ENCODE measurements around the gene TUBA1A. TPM values are rescaled to one million over a fixed set of nuclear protein-coding genes. Genes with fewer than 3 reads are reported as not detected.
A peak's percentile ranks its signal among the peaks of the same experiment; 100 is the strongest.
"Not testable (repeated sequence)": the region's sequence is repeated elsewhere in the genome, so short reads cannot be mapped to it uniquely, and the experiment has no call there.

TUBA1A gene
- total and polyA plus RNA-seq, 5 donors from 2014 or later, result 213 to 298 (median 250) TPM

DNA sequence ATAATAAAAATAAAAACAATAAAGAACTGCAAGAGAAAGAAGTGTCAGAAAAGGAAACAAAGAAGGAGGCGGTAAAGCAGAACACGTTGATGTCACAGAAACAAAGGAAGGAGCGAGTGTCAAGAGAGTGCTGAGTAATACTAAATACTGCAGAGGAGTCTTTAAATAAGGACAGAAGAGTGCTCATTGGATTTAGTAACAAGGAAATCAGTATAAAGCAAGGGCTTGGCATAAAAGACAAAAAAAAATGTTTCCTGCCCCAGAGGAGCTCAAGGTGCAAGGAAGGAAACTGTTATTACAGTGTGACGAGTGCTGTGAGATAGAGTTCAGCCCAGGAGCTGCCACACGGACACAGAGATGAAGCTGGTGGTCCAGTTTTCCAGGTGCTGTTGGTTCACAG, 8.4 kb upstream of the TUBA1A start:
- no peak for DNase-seq

GRCh38 chr12:49195736-49196135, 6.9 kb upstream of the TUBA1A start:
- Mint-ChIP-seq H3K27me3 (peaks cover 4% of the 10 kb centered on the region), H3K4me3 (no peak overlapping the region), H3K9me3 (peaks cover 0 to 3% (median 0%) of the 10 kb centered on the region in 7 donors), H3K4me1 (peaks cover 0 to 2% (median under 1%) of the 10 kb centered on the region in 4 donors), H3K36me3 (no peaks in the 10 kb centered on the region), H3K27ac (peak overlapping the region in 1 of 3 donors; percentile 43)
- no peak overlapping the region for H3K27ac ChIP-seq (ENCODE audit: insufficient read depth, low read length, poor library complexity, severe bottlenecking)
- H3K36me3 ChIP-seq (ENCODE audit: control insufficient read depth, insufficient read depth, low read length), result no peaks in the 10 kb centered on the region
- ATAC-seq (ENCODE audit: low read depth in 2 of 2) (no peak), DNase-seq (no peak)
- no peak overlapping the region for H3K4me3 ChIP-seq (ENCODE audit: low read depth, low read length)
- no peaks in the 10 kb centered on the region for H3K9me3 ChIP-seq (ENCODE audit: control insufficient read depth in 2 of 2, low read length in 2 of 2)
- no peaks in the 10 kb centered on the region for H3K4me1 ChIP-seq (ENCODE audit: control insufficient read depth, insufficient read depth, low read length, poor library complexity, severe bottlenecking)
- H3K27me3 ChIP-seq (ENCODE audit: control insufficient read depth, insufficient read depth, low read length), result no peaks in the 10 kb centered on the region

More for the DNA sequence above, 8.4 kb upstream of the TUBA1A start:
- H3K9me3 Mint-ChIP-seq, result peaks cover 0 to 3% (median 0%) of the 10 kb centered on the region in 7 donors
- H3K27me3 Mint-ChIP-seq, result peaks cover 4% of the 10 kb centered on the region
- Histone ChIP-seq H3K27ac (ENCODE audit: insufficient read depth, low read length, poor library complexity, severe bottlenecking) (no peak overlapping the region), H3K36me3 (ENCODE audit: control insufficient read depth, insufficient read depth, low read length) (no peaks in the 10 kb centered on the region), H3K4me3 (ENCODE audit: low read depth, low read length) (no peak overlapping the region), H3K4me1 (ENCODE audit: control insufficient read depth, insufficient read depth, low read length, poor library complexity, severe bottlenecking) (peaks cover 5% of the 10 kb centered on the region), H3K27me3 (ENCODE audit: control insufficient read depth, insufficient read depth, low read length) (peaks cover 2% of the 10 kb centered on the region), H3K9me3 (ENCODE audit: control insufficient read depth in 2 of 2, low read length in 2 of 2) (no peaks in the 10 kb centered on the region)
- H3K4me3 Mint-ChIP-seq, result no peak overlapping the region
- no peak overlapping the region for H3K27ac Mint-ChIP-seq
- no peak for ATAC-seq (ENCODE audit: low read depth in 2 of 2)
- H3K36me3 Mint-ChIP-seq, result no peaks in the 10 kb centered on the region
- peaks cover 6 to 11% (median 10%) of the 10 kb centered on the region in 4 donors for H3K4me1 Mint-ChIP-seq

GRCh38 chr12:49193746-49194145, 4.9 kb upstream of the TUBA1A start:
- not testable (repeated sequence) for H3K36me3 Mint-ChIP-seq; H3K4me1 ChIP-seq (ENCODE audit: control insufficient read depth, insufficient read depth, low read length, poor library complexity, severe bottlenecking); H3K27ac ChIP-seq (ENCODE audit: insufficient read depth, low read length, poor library complexity, severe bottlenecking); H3K9me3 ChIP-seq (ENCODE audit: control insufficient read depth in 2 of 2, low read length in 2 of 2); H3K27ac Mint-ChIP-seq; H3K4me1 Mint-ChIP-seq; DNase-seq; H3K27me3 ChIP-seq (ENCODE audit: control insufficient read depth, insufficient read depth, low read length); H3K27me3 Mint-ChIP-seq; ATAC-seq (ENCODE audit: low read depth in 2 of 2); H3K4me3 ChIP-seq (ENCODE audit: low read depth, low read length); H3K36me3 ChIP-seq (ENCODE audit: control insufficient read depth, insufficient read depth, low read length); H3K9me3 Mint-ChIP-seq
- peak overlapping the region in 1 of 4 donors; percentile 6 for H3K4me3 Mint-ChIP-seq

DNA sequence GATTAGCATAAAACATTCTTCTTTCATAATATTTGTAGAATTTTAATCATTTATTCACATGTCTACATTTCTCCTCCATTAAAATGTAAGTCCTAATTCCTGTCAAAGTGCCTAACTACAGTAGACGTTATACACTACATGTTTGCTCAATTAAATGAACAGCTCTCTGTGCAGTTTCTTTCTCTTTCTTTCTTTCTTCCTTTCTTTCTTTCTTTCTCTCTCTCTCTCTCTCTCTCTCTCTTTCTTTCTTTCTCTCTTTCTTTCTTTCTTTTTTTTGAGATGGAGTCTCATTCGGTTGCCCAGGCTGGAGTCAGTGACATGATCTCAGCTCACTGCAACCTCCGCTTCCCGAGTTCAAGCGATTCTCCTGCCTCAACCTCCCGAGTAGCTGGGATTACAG, 2.6 kb upstream of the TUBA1A start:
- not testable (repeated sequence) for H3K36me3 Mint-ChIP-seq; H3K27ac ChIP-seq (ENCODE audit: insufficient read depth, low read length, poor library complexity, severe bottlenecking); H3K9me3 Mint-ChIP-seq; H3K4me3 ChIP-seq (ENCODE audit: low read depth, low read length); H3K36me3 ChIP-seq (ENCODE audit: control insufficient read depth, insufficient read depth, low read length); H3K9me3 ChIP-seq (ENCODE audit: control insufficient read depth in 2 of 2, low read length in 2 of 2); H3K27me3 ChIP-seq (ENCODE audit: control insufficient read depth, insufficient read depth, low read length); H3K27me3 Mint-ChIP-seq; DNase-seq; ATAC-seq (ENCODE audit: low read depth in 2 of 2)
- peaks cover 26% of the 10 kb centered on the region for H3K4me1 ChIP-seq (ENCODE audit: control insufficient read depth, insufficient read depth, low read length, poor library complexity, severe bottlenecking)
- Mint-ChIP-seq H3K27ac (peak overlapping the region in 2 of 3 donors; percentile 36 to 90), H3K4me1 (peaks cover 13 to 24% (median 16%) of the 10 kb centered on the region in 4 donors), H3K4me3 (peak overlapping the region in 1 of 4 donors; percentile 86)

DNA sequence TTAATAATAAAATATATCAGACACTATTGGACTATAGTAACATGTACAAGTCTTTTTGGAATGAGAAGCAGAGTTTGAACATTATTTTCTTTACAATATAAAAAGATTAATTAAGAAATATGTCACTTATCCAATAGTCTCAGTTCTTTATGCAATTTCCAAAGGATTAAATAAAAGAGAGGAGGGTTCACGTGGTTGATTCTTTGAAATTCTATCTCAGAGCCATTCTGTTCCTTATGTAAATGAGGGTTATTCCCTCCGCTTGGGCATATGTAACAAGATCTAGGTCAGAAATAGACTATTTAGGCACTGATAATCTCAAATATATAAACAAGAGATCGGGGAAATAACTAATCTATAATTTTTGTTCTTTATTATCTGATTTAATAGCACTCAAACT, 2.1 kb upstream of the TUBA1A start:
- Histone ChIP-seq H3K4me1 (ENCODE audit: control insufficient read depth, insufficient read depth, low read length, poor library complexity, severe bottlenecking) (peaks cover 26% of the 10 kb centered on the region), H3K9me3 (ENCODE audit: control insufficient read depth in 2 of 2, low read length in 2 of 2) (no peaks in the 10 kb centered on the region), H3K27ac (ENCODE audit: insufficient read depth, low read length, poor library complexity, severe bottlenecking) (no peak overlapping the region), H3K27me3 (ENCODE audit: control insufficient read depth, insufficient read depth, low read length) (no peaks in the 10 kb centered on the region), H3K4me3 (ENCODE audit: low read depth, low read length) (no peak overlapping the region), H3K36me3 (ENCODE audit: control insufficient read depth, insufficient read depth, low read length) (peaks cover 12% of the 10 kb centered on the region)
- Mint-ChIP-seq H3K9me3 (peaks cover 0 to 1% (median 0%) of the 10 kb centered on the region in 7 donors), H3K36me3 (peaks cover 3% of the 10 kb centered on the region), H3K27me3 (peaks cover 7% of the 10 kb centered on the region), H3K27ac (no peak overlapping the region), H3K4me3 (no peak overlapping the region), H3K4me1 (peaks cover 13 to 28% (median 18%) of the 10 kb centered on the region in 4 donors)
- ATAC-seq (ENCODE audit: low read depth in 2 of 2) (no peak), DNase-seq (no peak)

GRCh38 chr12:49189731-49190716, 1.1 kb upstream of the TUBA1A start:
- DNase-seq, result no peak
- Mint-ChIP-seq H3K4me3 (peak overlapping the region; percentile 91 to 98 (median 94)), H3K27me3 (peaks cover 7% of the 10 kb centered on the region), H3K27ac (peak overlapping the region; percentile 88 to 99 (median 99)), H3K4me1 (peaks cover 12 to 34% (median 20%) of the 10 kb centered on the region in 4 donors), H3K9me3 (no peaks in the 10 kb centered on the region), H3K36me3 (peaks cover 13% of the 10 kb centered on the region)
- Histone ChIP-seq H3K27ac (ENCODE audit: insufficient read depth, low read length, poor library complexity, severe bottlenecking) (peak overlapping the region; percentile 98), H3K4me1 (ENCODE audit: control insufficient read depth, insufficient read depth, low read length, poor library complexity, severe bottlenecking) (peaks cover 26% of the 10 kb centered on the region), H3K4me3 (ENCODE audit: low read depth, low read length) (peak overlapping the region; percentile 86), H3K36me3 (ENCODE audit: control insufficient read depth, insufficient read depth, low read length) (peaks cover 19% of the 10 kb centered on the region), H3K9me3 (ENCODE audit: control insufficient read depth in 2 of 2, low read length in 2 of 2) (no peaks in the 10 kb centered on the region), H3K27me3 (ENCODE audit: control insufficient read depth, insufficient read depth, low read length) (no peaks in the 10 kb centered on the region)
- no peak for ATAC-seq (ENCODE audit: low read depth in 2 of 2)

GRCh38 chr12:49188201-49188915, 522 bp downstream of the TUBA1A start:
- no peaks in the 10 kb centered on the region for H3K27me3 ChIP-seq (ENCODE audit: control insufficient read depth, insufficient read depth, low read length)
- H3K4me3 ChIP-seq (ENCODE audit: low read depth, low read length), result peak overlapping the region; percentile 86
- H3K4me3 Mint-ChIP-seq, result peak overlapping the region; percentile 93 to 99 (median 96)
- ATAC-seq (ENCODE audit: low read depth in 2 of 2), result peak; percentile 39 to 41
- no peaks in the 10 kb centered on the region for H3K9me3 ChIP-seq (ENCODE audit: control insufficient read depth in 2 of 2, low read length in 2 of 2)
- peak overlapping the region; percentile 98 for H3K27ac ChIP-seq (ENCODE audit: insufficient read depth, low read length, poor library complexity, severe bottlenecking)
- peak; percentile 66 to 85 (median 84) for DNase-seq
- H3K36me3 Mint-ChIP-seq, result peaks cover 23% of the 10 kb centered on the region
- H3K4me1 Mint-ChIP-seq, result peaks cover 18 to 39% (median 23%) of the 10 kb centered on the region in 4 donors
- peaks cover 33% of the 10 kb centered on the region for H3K36me3 ChIP-seq (ENCODE audit: control insufficient read depth, insufficient read depth, low read length)
- peaks cover 7% of the 10 kb centered on the region for H3K27me3 Mint-ChIP-seq
- peaks cover 26% of the 10 kb centered on the region for H3K4me1 ChIP-seq (ENCODE audit: control insufficient read depth, insufficient read depth, low read length, poor library complexity, severe bottlenecking)
- peak overlapping the region; percentile 98 to 99 (median 99) for H3K27ac Mint-ChIP-seq
- H3K9me3 Mint-ChIP-seq, result no peaks in the 10 kb centered on the region
